Activated CD8-positive, alpha-beta memory T cell treated with anti-CD3 and anti-CD28 coated beads, Interleukin-2, amount 10 ng/mL, durations not matched to agents 7 days and 5 days (primary cell): ENCODE data around the gene FBXW10B. TPM values are rescaled to one million over a fixed set of nuclear protein-coding genes. Genes with fewer than 3 reads are reported as not detected.
"Not testable (repeated sequence)": the region's sequence is repeated elsewhere in the genome, so short reads cannot be mapped to it uniquely, and the experiment has no call there.

Source experiments
- ATAC-seq: fragments of 150-1000 bp; cut with Tn5 transposase; one replicate; pipeline ENCODE4 v1.10.0; 2021; ENCODE audit warnings: moderate library complexity
- CTCF ChIA-PET: fragments of 350-600 bp; sonication (Branson Sonifier 250); formaldehyde crosslinking; loops from one replicate; lab custom pipeline; 2021; ENCODE audit warnings: antibody characterized with exemption; lab: Charles Lee
- DNase-seq: peaks from one replicate; pipeline ENCODE4 v3.0.0-alpha.2; 2020
- H3K27ac Mint-ChIP-seq: one replicate; pipeline ENCODE4 v1.8.0; 2021; ENCODE audit warnings: mild to moderate bottlenecking, mixed read lengths
- H3K27me3 Mint-ChIP-seq: one replicate; pipeline ENCODE4 v1.8.0; 2021; ENCODE audit warnings: mixed read lengths
- H3K36me3 Mint-ChIP-seq: one replicate; pipeline ENCODE4 v1.8.0; 2021; ENCODE audit warnings: mild to moderate bottlenecking, mixed read lengths
- H3K4me1 Mint-ChIP-seq: one replicate; pipeline ENCODE4 v1.8.0; 2021; ENCODE audit warnings: mixed read lengths
- H3K4me3 Mint-ChIP-seq: one replicate; pipeline ENCODE4 v1.8.0; 2021; ENCODE audit warnings: mild to moderate bottlenecking, moderate library complexity, mixed read lengths
- H3K9me3 Mint-ChIP-seq: one replicate; pipeline ENCODE4 v1.8.0; 2022; ENCODE audit warnings: low read depth, mixed read lengths
- total RNA-seq, 2 experiments: library from RNA; stranded (reverse); gene quantifications; one replicate each; pipeline ENCODE4 v1.2.3, GENCODE V29; 2021

FBXW10B gene
- total RNA-seq, 2 experiments from 2014 or later = 0.30 TPM; not detected in 1

DNA sequence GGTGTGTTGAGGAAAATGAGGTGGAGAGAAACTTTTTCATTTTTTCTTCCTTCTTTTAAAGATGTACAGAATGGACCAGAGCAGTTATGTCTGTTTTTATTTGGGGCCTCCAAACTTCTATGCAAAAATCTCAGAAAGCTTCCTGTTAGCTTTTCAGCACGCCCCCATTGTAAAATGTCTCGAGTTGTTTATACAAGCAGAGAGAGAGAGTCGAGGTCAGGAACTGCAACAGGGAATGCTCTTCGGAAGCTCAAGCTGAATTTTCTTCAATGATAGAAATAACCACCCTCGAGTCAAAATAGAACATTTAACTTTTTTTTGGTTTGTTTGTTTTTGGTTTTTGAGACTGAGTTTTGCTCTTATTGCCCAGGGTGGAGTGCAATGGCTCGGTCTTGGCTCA, 3.7 kb downstream of the FBXW10B start:
- H3K27me3 Mint-ChIP-seq, DNase-seq, ATAC-seq, H3K4me1 Mint-ChIP-seq, H3K9me3 Mint-ChIP-seq, H3K27ac Mint-ChIP-seq, H3K36me3 Mint-ChIP-seq, H3K4me3 Mint-ChIP-seq, CTCF ChIA-PET: not testable (repeated sequence)

DNA sequence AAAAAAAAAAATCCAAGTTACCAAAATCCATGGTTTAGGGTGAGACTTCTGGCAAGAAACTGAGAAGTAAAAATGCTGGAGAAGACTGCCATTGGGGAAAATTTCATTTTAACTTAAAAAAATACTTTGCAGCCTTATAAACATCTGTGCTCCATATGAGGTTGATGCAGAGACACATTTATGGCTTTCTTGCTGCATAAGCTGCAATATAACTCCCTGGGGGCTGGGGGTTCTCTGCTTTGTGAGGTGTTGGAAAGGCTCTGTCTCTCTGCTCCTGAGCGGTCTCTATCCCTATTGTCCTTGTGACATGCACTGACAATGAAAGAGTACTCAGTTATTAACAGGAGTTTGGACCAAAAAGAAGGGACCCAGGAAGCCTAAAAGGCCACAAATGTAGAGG, 6.4 kb downstream of the FBXW10B start:
- H3K9me3 Mint-ChIP-seq, H3K4me1 Mint-ChIP-seq, CTCF ChIA-PET, H3K36me3 Mint-ChIP-seq, H3K4me3 Mint-ChIP-seq, ATAC-seq, H3K27ac Mint-ChIP-seq, H3K27me3 Mint-ChIP-seq, DNase-seq: not testable (repeated sequence)

DNA sequence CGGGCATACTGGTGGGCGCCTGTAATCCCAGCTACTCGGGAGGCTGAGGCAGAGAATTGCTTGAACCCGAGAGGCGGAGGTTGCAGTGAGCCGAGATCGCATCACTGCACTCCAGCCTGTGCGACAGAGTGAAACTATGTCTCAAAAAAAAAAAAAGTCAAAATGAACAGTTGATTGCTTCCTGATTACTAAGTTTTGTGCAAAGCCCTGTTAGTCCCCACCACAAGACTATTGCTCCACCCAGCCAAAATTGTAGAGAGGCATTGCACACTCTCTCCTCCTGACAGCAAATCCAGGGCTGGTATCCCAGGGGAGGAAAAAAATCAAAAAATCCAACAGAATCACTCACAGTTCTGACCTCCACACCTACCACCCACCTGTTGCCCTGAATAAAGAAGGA, 26.5 kb downstream of the FBXW10B start:
- H3K4me1 Mint-ChIP-seq = peaks cover 28% of the 10 kb centered on the region
- CTCF ChIA-PET, ATAC-seq, H3K27me3 Mint-ChIP-seq, H3K27ac Mint-ChIP-seq, DNase-seq, H3K4me3 Mint-ChIP-seq, H3K9me3 Mint-ChIP-seq, H3K36me3 Mint-ChIP-seq: not testable (repeated sequence)

DNA sequence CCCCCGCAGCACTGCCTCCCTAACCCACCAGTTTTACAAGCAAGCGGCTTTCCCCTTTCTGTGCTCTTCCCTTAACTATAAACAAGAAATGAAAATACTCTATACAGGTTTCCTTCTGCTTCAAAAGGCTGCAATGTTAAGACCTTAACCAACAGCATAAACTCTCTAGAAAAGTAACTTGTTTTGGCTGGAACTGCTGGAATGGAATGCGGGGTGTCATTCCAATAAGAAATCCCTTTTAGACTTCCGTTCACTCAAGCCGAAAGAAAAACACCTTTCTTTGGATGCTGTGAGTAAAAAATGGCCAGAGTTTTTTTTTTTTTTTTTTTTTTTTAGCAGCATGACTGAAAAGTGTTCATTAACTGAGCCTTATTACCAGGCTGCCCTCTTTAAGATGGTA, 27.5 kb downstream of the FBXW10B start:
- peaks cover 28% of the 10 kb centered on the region for H3K4me1 Mint-ChIP-seq
- DNase-seq, H3K9me3 Mint-ChIP-seq, H3K27ac Mint-ChIP-seq, H3K4me3 Mint-ChIP-seq, ATAC-seq, H3K36me3 Mint-ChIP-seq, H3K27me3 Mint-ChIP-seq, CTCF ChIA-PET: not testable (repeated sequence)

DNA sequence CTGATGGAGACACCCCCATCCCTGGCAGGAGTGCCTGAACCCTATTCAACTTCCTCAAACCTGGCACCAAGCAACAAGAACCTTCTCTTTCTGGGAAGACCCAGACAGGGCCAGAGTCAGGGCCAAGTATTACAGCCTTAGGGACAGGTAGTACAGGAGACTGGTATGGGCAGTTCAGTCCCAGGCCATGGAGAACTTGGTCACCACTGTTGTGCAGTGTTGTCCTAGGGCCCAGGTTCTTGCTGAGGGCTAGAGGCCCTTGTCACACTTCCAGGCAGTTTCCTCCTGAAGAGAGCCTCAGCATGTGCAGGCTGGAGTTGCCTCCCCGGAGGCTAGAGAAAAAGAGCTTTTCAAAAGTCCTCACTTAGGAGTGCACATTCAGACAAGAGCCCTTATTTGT, 28.7 kb downstream of the FBXW10B start:
- H3K36me3 Mint-ChIP-seq = peaks cover 16% of the 10 kb centered on the region
- H3K27me3 Mint-ChIP-seq, H3K9me3 Mint-ChIP-seq, ATAC-seq, H3K4me3 Mint-ChIP-seq, CTCF ChIA-PET, DNase-seq: not testable (repeated sequence)
- peak overlapping the region; percentile 81 for H3K27ac Mint-ChIP-seq
- H3K4me1 Mint-ChIP-seq = peaks cover 28% of the 10 kb centered on the region

DNA sequence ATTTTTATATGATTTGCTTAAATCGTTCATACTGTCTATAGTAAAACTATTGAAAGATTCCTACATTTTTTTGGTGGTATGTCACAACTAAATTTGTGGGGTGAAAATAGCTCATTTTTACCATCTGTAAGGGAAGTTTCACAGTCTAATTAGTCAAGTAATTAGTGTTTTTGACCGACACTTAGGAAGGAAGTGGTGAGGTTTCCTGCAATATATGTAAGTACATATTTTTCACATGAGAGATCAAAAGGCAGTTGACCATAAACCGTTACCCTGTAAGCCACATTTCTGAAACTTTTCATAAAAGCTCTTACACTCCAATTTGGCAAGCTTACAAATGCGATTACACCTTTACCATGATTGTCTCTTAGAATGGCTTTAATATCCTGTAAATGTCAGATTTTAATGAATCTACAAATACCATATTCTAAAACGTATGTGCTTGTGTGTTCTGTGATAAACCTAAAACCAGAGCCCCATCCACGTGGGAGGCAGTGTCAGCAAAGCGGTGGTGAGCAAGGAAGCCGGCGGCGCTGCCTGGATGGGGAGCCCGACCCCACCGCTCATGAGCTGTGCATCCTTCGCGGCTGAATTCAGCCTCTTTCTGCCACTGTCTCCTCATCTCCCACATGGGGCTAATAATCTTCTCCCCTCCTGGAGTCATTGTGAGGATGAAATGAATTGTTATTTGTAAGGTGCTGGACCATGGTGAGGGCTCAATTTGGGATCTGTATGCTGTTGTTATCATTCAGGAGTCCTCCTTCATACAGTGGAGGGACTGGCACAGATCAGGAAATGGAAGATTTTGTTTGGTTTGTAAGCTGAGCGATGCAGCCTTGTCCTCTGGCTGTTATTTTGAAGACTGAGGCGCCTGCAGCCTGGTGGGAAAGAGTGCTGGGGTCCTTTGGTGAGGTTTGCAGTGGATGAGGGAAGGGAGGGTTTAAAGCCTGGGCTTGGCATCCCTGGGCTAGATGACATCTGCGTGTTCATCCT, 29.7 kb downstream of the FBXW10B start:
- H3K4me1 Mint-ChIP-seq = peaks cover 28% of the 10 kb centered on the region
- H3K27me3 Mint-ChIP-seq, H3K9me3 Mint-ChIP-seq, CTCF ChIA-PET: not testable (repeated sequence)
- ATAC-seq (peak; percentile 79), DNase-seq (peak; percentile 75)
- H3K36me3 Mint-ChIP-seq = peaks cover 16% of the 10 kb centered on the region
- peak overlapping the region; percentile 86 for H3K27ac Mint-ChIP-seq
- H3K4me3 Mint-ChIP-seq = peak overlapping the region; percentile 63

DNA sequence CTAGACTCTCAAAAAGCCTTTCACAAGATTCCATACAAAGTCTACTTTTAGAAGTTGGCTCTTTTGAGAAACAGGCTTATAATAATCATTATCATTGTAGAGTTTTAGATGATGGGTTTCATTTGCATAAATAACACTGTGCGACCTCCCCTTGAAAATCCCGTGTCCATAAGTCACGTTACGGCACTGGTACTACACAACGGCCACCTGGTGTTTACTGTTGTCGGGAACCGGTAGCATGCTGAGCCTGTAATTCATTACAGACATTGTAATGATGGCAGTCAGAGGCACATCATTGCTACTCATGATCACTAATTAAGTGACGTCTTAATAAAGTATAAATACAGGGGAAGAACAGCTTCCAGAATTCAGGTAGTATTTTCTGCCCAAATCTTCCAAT, 31.5 kb downstream of the FBXW10B start:
- H3K9me3 Mint-ChIP-seq, H3K4me3 Mint-ChIP-seq, H3K27me3 Mint-ChIP-seq, CTCF ChIA-PET, H3K27ac Mint-ChIP-seq, ATAC-seq, DNase-seq: not testable (repeated sequence)
- peaks cover 25% of the 10 kb centered on the region for H3K4me1 Mint-ChIP-seq
- H3K36me3 Mint-ChIP-seq = peaks cover 16% of the 10 kb centered on the region

DNA sequence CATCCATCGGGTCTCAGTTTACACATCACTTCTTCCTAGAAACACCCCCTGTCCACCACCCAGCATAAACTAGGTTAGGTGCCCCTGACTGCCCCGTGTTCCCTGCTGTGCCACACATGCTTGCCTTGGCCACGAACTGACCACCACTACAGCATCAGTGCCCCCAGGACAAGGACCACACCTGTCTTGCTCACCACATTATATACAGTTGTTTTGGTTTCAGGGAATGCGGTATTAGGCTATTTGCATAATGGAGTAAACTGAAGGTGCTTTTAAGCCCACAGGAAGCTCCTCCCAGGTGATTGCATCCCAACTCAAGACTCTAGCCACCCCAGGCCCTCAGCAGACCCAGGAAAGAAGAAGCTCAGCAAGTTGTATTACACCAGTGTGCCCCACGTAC, 36.2 kb downstream of the FBXW10B start:
- H3K4me1 Mint-ChIP-seq, H3K9me3 Mint-ChIP-seq, H3K27ac Mint-ChIP-seq, H3K27me3 Mint-ChIP-seq, DNase-seq, H3K4me3 Mint-ChIP-seq, CTCF ChIA-PET, ATAC-seq: not testable (repeated sequence)
- peaks cover 11% of the 10 kb centered on the region for H3K36me3 Mint-ChIP-seq

DNA sequence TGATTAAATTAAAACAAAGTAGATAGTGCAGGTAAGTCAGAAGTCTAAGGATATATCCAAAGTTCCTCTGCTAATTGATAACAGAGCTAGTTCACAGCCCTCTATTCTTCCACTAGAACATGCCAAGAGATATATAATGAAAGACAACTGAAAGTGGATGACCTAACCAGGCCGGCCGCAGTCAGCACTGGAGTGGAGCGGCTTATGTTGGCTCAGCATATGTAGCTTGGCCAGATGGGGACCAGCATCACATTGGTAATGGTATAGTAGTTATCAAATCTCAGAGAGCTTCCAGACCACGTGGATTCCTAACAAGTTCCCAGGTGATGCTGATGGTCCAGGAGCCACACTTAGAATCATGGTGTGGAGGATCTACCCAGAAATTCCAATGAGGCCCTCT, 38.0 kb downstream of the FBXW10B start:
- DNase-seq, H3K4me3 Mint-ChIP-seq, ATAC-seq, H3K4me1 Mint-ChIP-seq, H3K27ac Mint-ChIP-seq, H3K9me3 Mint-ChIP-seq, CTCF ChIA-PET, H3K27me3 Mint-ChIP-seq, H3K36me3 Mint-ChIP-seq: not testable (repeated sequence)

DNA sequence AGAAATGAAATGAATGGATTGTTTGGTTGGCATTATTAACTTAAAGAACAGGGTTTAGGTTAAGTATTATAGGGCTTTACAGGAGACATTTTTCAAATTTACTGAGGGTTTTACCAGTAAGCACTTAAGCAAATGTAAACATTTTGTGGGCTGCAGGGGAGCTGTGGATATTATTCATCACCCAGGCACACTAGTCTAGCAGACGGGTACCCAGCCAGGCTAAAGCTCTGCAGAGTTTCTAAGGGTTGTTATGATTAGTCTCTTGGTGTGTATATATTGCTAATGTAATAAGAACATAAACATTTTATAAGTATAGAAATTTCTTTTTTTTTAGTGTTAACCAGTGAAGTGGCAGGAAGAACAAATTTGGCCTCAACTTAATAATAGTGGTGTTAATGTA, 42.7 kb downstream of the FBXW10B start:
- ATAC-seq, H3K4me3 Mint-ChIP-seq, H3K9me3 Mint-ChIP-seq, CTCF ChIA-PET, DNase-seq, H3K36me3 Mint-ChIP-seq, H3K4me1 Mint-ChIP-seq, H3K27ac Mint-ChIP-seq: not testable (repeated sequence)
- H3K27me3 Mint-ChIP-seq = peaks cover 16% of the 10 kb centered on the region

DNA sequence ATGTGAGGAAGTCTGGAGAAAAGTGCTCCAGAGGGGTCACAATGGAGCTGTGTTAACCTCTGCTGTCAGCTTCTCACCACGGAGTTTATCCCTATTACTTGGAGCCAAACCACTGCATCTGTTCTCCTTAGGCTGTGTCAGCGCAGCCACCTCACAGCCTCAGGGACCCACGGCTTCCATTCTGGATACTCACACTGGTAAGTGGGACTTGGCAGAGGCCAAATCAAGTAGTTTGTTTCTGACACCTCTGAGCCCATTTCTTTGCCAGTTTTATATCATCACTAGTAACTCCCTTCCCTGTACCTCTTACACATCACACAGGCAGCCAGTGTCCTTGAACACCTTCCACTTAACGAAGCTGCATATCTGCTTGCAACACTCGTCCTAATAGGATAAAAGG, 44.8 kb downstream of the FBXW10B start:
- DNase-seq, CTCF ChIA-PET, ATAC-seq, H3K4me1 Mint-ChIP-seq, H3K27ac Mint-ChIP-seq, H3K9me3 Mint-ChIP-seq, H3K36me3 Mint-ChIP-seq, H3K4me3 Mint-ChIP-seq: not testable (repeated sequence)
- peaks cover 16% of the 10 kb centered on the region for H3K27me3 Mint-ChIP-seq

DNA sequence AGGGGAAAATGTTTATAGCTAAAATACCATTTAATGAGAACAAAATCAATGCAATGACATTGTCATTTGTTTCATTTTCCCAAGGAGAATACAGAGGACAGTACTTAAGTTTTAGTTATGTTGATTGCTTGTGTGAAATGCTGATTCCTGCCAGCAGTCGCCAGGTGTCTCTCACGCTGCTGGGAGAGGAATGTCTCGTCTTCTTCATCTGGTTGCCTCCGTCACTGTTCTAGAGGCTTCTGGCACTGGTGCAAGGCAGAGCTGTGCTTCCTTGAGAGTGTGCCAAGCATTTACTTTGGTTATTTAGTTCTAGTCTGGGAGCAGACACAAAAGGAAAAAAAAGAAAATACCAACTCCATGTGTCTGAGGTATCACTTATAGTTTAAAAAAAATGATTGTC, 45.6 kb downstream of the FBXW10B start:
- H3K27me3 Mint-ChIP-seq = peaks cover 16% of the 10 kb centered on the region
- CTCF ChIA-PET = not testable (repeated sequence)

More for the DNA sequence above, 45.6 kb downstream of the FBXW10B start:
- H3K27ac Mint-ChIP-seq, H3K36me3 Mint-ChIP-seq, DNase-seq, H3K9me3 Mint-ChIP-seq, H3K4me3 Mint-ChIP-seq, H3K4me1 Mint-ChIP-seq, ATAC-seq: not testable (repeated sequence)
